ENCODE data around the gene WRAP73.

GRCh38 chr1:3636531-3636930, 13.4 kb downstream of the WRAP73 start:
- no peak for TF ChIP-seq CTCF (IDR thresholded peaks at IDR 0.05; ENCODE audit: insufficient read depth, low read length, poor library complexity, severe bottlenecking)
- TF ChIP-seq EZH2phosphoT487 (conservative IDR thresholded peaks at IDR 0.05; ENCODE audit: low read length) = no peak
